ENCODE results near the gene RALGAPA2.

The RALGAPA2 gene

DNA sequence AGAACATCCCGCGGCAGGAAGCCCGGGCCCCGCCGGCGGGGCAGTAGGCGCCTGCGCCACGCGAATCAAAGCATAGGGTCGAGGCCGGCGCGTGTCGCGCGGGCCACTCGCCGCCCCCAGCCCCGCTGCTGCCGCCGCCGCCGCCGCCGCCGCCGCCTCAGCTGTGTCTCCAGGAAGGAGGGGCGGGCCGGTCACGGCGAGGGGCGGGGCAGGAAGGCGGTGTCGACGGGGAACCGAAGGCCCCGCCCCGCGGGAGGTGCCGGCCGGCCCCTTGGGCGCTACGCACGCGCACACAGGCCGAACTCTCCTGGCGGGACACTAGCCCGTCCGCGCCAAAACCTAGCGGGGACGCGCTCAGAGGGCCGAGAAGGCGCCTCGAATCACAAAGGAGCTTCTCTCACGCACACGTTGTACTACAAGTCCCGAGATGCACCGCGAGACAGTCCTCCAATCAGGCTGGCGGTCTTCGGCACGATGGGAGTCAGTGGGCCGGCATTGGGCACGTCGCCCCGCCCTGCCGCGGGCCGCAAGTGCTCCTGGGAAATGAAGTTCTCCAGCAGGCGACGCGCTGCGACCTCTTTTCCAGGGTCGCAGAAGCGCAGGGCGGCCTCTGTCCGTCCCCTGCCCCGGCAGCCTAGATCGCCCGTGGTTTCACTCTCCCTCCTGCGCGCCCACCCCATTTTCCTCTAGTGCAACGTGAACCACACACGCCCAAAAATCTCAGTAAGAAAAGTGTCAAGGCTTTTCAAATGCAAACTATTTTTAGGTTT, at the start of gene RALGAPA2:
RALGAPA2 (minus strand) TSS at position 171 of the 770 bp plus-strand sequence; CDS start at position 7, 164 bp downstream.
- DNase-seq (ENCODE audit: low spot score) = peak; percentile 98

DNA sequence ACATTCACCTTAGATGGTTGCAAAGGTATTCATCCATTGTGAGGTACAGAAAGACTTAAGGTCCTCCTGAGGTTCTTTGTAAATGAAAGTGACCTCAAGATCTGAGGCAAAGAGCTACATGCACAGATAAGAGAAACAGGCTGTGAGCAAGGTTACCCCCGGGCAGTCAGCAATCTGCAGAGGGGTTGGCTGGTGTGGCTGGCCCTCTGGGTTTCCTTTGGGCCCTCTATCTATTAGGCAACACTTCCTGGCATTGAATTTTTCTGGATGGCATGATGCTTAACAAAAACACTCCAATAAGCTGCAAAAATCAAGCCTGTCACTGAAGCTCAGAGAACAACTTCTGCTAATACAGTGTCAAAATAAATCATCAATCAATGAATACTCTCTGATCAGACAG, 48.9 kb upstream of the RALGAPA2 start:
- DNase-seq (ENCODE audit: low spot score) = no peak

DNA sequence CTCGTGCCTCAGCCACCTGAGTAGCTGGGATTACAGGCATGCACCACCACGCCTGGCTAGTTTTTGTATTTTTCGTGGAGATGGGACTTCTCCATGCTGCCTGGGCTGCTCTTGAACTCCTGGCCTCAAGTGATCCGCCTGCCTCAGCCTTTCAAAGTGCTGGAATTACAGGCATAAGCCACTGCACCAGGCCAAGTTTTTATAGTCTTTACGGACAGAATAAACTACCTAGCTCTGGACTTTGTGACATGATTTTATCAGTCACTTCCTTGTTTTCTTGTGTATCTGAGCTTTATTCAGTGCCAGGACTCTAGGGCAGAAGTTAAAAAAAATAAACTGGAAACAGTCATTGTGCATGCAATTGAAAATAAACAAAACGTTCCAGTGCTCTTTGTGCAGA, 46.7 kb upstream of the RALGAPA2 start:
- peak; percentile 29 for DNase-seq (ENCODE audit: low spot score)

DNA sequence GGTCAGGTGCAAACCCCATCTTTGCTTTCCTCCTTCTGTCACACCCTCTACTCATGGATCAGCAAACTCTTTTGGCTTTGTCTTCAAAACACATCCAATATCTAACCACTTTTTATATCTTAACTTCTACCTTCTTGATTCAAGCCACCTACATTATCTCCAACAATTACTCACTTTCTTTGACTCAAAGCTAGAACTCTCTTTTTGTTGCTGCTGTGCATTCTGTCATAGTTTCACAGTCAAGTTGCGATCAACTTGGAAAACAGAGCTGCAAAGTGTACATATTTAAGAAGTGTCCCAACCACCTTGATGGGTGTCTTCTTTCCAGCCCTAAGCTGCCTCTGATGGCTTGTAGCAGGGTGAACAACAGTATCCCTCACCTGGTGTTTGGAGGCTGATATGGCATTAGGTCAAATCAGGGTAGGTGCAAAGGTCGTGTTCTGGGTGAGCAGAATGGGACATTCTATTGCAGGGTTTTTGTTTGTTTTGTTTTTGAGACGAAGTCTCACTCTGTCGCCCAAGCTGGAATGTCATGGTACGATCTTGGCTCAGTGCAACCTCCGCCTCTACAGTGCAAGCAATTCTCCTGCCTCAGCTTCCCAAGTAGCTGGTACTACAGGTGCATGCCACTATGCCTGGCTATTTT, 43.4 kb upstream of the RALGAPA2 start:
- no peak for DNase-seq (ENCODE audit: low spot score)

- peak; percentile 24 for DNase-seq (ENCODE audit: low spot score)
These were observed 42.8 kb upstream of the RALGAPA2 start for GRCh38 chr20:20755231-20755630.

GRCh38 chr20:20754714-20755113, 42.3 kb upstream of the RALGAPA2 start:
- no peak for DNase-seq (ENCODE audit: low spot score)

DNA sequence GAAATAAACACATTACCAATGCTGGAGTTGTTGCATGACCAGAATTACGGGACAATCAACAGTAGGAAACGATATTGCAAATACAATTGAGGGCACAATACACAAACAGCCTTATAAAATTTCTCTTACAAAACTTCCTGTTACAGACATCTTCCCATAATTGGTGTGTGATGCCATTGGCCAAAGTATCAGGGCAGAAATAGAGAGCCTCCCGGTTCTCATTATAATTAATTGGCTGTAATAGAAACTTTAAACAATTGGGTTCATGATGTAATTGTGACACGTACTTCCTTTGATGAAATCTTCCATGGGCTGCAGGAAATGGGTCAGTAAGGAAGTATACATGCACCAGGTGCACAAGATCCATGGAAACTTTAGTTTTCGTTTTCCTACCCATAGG, 40.3 kb upstream of the RALGAPA2 start:
- DNase-seq (ENCODE audit: low spot score) = no peak

DNA sequence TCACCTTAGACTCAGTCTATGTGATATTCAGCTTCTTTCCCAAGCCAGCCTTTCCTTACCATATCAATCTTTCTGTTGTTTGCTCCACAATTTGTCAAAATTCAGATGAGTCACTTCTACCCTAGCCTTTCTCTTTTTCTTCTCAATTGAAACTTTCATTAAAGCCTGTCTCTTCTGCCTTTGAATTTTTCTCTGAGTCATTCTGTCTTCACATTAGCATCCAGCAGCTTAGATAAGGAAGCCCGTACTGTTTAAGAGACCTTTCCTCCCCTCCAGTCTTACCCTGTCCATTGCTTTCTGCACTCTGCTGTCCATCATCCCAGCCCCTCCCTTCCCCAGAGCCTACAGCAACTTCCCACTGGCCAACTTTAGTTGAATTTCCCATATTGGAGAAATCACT, 34.9 kb upstream of the RALGAPA2 start:
- no peak for DNase-seq (ENCODE audit: low spot score)

- DNase-seq (ENCODE audit: low spot score) = no peak
These were observed 31.8 kb upstream of the RALGAPA2 start for GRCh38 chr20:20744170-20744725.

DNA sequence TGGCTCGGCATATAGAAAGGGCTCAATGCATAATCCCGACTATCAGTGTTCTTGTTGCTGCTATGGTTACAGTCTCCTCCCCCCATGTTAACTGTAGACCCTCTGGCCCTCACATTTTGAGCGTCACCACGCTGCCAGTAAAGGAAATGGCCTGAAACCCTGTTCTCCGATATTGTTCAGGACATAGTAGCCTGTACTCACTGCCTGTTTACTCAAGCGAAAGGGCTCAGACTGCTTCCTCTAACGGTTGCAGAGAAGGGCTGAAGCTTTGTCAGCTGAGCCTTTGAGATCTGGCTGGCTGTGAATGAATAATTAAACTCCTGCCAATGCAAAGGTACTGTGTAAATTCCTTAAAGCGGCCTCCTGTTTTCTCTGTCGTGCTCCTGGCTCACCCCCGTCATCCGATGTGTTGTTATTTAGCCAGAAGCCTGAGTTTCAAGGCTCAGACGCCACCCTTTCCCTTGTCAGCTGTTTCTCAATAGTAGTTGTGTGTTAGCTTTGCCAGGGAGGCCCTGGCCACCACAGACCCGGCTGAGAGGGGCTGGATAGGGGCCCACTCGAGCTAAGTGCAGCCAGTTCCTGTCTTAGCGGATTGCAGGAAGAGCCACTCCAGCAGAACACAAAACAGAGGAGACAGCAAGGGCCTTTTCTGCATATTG, 31.2 kb upstream of the RALGAPA2 start:
- DNase-seq (ENCODE audit: low spot score) = peak; percentile 76

DNA sequence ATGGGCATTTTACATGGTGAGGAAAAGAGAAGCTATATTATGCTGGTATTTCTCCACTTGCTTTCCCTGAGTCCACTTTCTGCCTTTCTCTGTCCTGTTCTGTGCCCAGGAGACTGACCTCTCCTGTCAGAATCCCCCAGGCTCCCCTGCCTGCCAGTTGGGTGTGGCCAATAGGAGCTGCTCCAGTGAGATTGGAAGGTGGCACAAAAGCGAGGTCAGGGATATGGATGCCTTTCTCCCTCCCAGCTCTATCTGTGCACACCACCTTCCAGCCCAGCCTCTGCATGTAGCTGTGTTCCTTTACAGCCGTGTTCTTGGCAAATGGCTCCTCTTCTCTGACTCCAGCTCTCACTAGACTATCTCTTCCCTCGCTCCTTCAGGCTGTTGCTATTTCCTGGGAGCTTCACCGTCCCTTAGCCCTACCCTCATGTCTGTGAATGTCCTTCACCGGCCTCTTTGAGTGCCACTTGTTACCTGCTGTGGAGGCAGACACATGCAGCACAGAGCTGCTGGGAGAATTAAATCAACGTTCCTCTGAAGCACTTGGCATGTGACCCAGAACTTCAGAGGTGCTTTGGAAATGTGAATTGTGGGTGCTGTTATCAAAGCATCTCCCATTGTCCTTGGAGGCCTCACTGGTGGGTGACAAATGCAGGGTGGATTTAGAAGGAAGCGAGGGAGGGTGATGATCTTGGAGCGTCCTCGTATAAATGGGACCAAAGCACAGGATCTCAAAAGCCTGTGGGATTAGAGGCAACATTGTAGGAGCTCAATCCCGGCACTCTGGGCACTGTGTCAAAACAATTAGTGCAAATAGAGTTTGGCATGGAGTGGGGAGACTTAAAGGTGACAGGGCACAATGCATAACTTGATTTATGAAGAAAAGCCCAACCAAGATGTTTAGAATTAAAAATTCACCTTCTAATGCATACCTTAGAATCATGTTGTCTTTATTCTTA, 28.9 kb upstream of the RALGAPA2 start:
- no peak for DNase-seq (ENCODE audit: low spot score)

GRCh38 chr20:20740541-20740940, 28.1 kb upstream of the RALGAPA2 start:
- DNase-seq (ENCODE audit: low spot score) = no peak

DNA sequence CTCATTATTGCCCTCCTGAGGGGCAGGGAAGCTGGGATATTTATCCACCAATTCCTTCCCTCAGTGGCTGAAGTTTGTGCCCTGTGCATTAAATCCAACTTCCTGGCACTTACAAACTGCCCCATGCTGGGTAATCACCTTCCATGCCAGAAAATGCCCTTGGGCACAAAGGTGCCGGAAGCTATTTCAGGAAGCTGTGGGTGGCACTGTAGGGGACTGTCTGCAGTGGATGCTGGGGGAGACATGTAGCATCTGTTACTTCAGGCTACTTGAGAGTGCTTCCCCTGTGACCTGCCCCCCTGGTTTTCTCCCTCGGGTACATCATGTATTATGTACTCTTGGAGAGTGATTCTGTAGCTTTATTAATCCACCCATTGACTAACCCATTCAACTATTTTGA, 24.7 kb upstream of the RALGAPA2 start:
- DNase-seq (ENCODE audit: low spot score) = no peak

DNA sequence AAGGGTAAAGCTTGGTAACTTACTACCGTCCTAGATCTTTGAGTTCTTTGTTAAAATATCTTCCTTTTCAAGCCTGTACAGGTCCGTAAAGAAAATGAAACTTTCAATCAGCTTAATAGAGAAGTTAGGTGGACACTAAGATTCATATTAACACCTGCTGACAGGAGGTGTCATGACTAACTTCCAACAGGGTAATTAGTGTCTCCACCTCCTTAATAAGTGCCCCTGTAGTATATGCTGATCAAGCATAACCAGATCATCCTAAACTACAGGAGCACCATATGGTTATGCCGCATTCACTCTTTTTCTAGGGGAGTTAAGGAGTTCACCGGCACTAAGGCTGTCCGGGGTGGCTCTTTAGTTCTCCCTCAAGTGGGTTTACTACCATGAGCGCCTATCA, 23.9 kb upstream of the RALGAPA2 start:
- no peak for DNase-seq (ENCODE audit: low spot score)

DNA sequence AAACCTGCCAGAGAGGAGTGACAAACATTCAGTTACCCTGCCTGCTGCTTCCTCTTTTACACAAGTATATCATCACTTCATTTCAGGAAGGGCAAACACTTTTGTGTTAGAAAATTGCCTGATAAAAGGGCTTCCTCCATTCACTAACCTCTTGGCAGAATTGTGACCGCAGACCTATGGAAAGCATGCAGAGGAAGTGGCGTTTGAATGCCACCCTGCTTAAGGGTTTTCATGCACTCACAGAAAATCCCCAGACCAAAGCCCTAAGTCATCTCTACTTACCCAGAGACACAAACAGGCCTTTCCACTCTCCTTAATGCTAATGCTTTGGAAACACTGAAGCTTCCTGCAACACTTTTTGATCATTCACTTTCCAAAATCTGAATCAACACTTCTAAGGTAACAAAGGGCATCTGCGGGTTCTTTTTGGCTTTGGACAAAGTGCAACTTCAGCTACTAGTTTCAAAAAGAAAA, 22.1 kb upstream of the RALGAPA2 start:
- DNase-seq (ENCODE audit: low spot score) = no peak

DNA sequence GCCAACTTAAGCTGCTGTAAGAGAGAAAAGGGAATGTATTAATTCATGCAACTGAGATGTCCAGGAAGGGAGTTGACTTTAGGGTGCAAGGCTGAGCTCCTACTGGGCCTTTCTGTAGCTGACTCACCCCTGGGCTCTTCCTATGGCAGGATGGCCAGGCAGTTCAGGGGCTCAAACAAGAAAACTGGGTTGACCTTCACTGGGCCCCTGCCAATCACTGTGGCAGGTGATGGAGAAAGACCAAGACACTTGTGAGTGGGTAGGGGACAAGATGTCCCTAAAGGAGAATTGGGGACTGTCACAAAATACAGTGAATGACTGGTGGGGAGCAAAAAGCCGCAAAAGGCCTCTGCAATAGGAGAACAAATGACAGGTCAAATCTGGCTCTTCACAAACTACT, 21.5 kb upstream of the RALGAPA2 start:
- DNase-seq (ENCODE audit: low spot score) = no peak

DNA sequence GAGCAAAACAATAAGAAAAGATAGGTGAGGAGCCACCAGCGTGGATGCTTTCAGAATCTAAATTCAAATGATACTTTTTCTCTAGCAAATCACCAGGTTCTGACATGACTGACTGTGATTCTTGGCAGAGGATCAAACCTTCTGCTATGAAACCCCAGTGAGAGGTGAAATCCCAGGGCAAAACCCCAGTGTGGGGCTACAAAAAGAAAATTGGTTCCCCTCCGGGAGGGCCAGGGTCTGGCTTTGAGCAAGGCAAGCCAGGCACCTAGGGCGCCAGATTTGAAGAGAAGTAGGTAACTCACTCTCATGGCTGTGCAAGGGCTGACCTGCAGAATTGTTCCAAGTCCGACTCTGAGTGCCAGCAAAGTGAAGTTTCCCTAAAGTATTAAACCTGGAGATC, 20.2 kb upstream of the RALGAPA2 start:
- no peak for DNase-seq (ENCODE audit: low spot score)

- DNase-seq (ENCODE audit: low spot score) = no peak
These were observed 19.5 kb upstream of the RALGAPA2 start for GRCh38 chr20:20731945-20732296.

DNA sequence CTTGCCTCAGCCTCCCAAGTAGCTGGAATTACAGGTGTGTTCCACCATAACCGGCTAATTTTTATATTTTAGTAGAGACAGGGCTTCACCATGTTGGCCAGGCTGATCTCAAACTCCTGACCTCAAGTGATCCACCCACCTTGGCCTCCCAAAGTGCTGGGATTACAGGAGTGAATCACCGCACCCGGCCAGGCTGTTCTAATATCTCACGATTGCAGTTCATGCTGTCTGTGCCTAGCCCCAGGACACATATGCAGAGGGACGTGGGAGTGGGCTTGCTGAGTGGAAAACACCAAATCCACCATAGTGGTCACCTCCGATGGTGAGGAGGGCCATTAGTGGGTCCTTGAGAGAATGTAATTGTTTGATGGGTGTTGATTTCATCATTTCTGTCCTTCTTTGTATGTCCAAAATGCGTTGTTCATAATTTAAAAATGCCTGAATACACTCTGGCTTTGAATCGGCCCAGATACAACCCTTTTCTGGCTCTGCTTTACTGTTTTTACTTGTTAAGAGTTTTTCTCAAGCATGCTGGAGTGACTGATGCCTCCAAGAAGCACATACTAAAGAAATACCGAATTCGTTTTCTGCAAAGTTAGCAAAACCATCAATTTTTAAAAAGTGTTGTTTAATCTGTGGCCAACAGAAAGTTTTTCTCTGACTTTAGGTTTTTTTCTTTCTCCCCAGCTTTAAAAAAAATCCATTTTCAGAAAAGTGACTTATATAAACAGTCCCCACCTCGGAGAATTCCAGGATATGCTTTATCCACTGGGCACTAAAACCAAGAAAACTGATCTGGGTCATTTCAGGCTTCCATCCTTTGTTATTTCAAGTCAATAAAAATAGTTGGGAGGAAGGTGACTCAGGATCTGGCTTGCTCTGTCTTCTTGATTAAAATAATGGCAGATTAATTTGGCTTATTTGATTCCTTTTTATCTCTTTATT, 18.8 kb upstream of the RALGAPA2 start:
- DNase-seq (ENCODE audit: low spot score) = no peak

GRCh38 chr20:20729563-20729962, 17.1 kb upstream of the RALGAPA2 start:
- no peak for DNase-seq (ENCODE audit: low spot score)

- DNase-seq (ENCODE audit: low spot score) = no peak
These were observed 9.0 kb upstream of the RALGAPA2 start for GRCh38 chr20:20721489-20721888.
